Caco-2 (cell line): ENCODE results near the gene RPS25. TPM values are rescaled to one million over a fixed set of nuclear protein-coding genes. Genes with fewer than 3 reads are reported as not detected.

Source experiments
- BruUV-seq: library from RNA; stranded (reverse); fragments of 400-500 nt; replicated peaks from 2 replicates; lab custom pipeline; 2021; lab: Mats Ljungman, UMichigan
- CTCF ChIA-PET: fragments of 300-600 bp; sonication (Branson Sonifier 250); formaldehyde crosslinking; loops from one replicate; lab custom pipeline; 2022; ENCODE audit warnings: antibody characterized with exemption; lab: Charles Lee
- POLR2A ChIA-PET: fragments of 300-600 bp; sonication (Branson Sonifier 250); formaldehyde crosslinking; loops from one replicate; lab custom pipeline; 2022; ENCODE audit warnings: antibody characterized with exemption; lab: Charles Lee
- DNase-seq, 2 experiments: peaks; one replicate each; pipeline versions ENCODE4 v3.0.0 to v3.0.0-alpha.2; 2020 to 2022
- H3K27me3 ChIP-seq: replicated peaks from 2 replicates; pipeline ENCODE4 v1.6.0; 2011; ENCODE audit warnings: low read length; ENCODE audit not compliant: control insufficient read depth, insufficient read depth
- H3K36me3 ChIP-seq: 2 replicates; pipeline ENCODE4 v1.5.1; 2011; ENCODE audit warnings: low read length; ENCODE audit not compliant: control insufficient read depth, insufficient read depth
- H3K4me1 ChIP-seq: fragments of 250-450 bp; sonication (Bioruptor Pico); 2 replicates; pipeline ENCODE4 v1.5.1; 2020; ENCODE audit warnings: mild to moderate bottlenecking
- H3K4me3 ChIP-seq: 2 replicates; pipeline ENCODE4 v1.5.1; 2011; ENCODE audit warnings: low read depth, mild to moderate bottlenecking, control low read depth, low read length
- H3K9me3 ChIP-seq: fragments of 250-450 bp; sonication (Bioruptor Pico); 2 replicates; pipeline ENCODE4 v1.5.1; 2020; ENCODE audit warnings: mild to moderate bottlenecking, moderate library complexity
- H3K27ac Mint-ChIP-seq: one replicate; pipeline ENCODE4 v1.8.0; 2022; ENCODE audit warnings: mixed read lengths; ENCODE audit not compliant: unreplicated experiment
- H3K27me3 Mint-ChIP-seq: one replicate; pipeline ENCODE4 v1.8.0; 2022; ENCODE audit warnings: mixed read lengths; ENCODE audit not compliant: insufficient read depth, unreplicated experiment
- H3K36me3 Mint-ChIP-seq: one replicate; pipeline ENCODE4 v1.8.0; 2022; ENCODE audit warnings: mild to moderate bottlenecking, mixed read lengths; ENCODE audit not compliant: insufficient read depth, unreplicated experiment
- H3K4me1 Mint-ChIP-seq: one replicate; pipeline ENCODE4 v1.8.0; 2022; ENCODE audit warnings: low read depth, mixed read lengths; ENCODE audit not compliant: unreplicated experiment
- H3K4me3 Mint-ChIP-seq: one replicate; pipeline ENCODE4 v1.8.0; 2022; ENCODE audit warnings: mild to moderate bottlenecking, moderate library complexity, mixed read lengths; ENCODE audit not compliant: unreplicated experiment
- H3K9me3 Mint-ChIP-seq: one replicate; pipeline ENCODE4 v1.8.0; 2022; ENCODE audit warnings: mixed read lengths; ENCODE audit not compliant: unreplicated experiment
- CTCF ChIP-seq, 2 experiments: fragments of 200-600 bp in 1 of 2; IDR thresholded peaks; 1 replicate in 1 of 2; 2 replicates in 1 of 2; pipeline versions ENCODE4 v1.5.1 to v1.8.0; 2011 to 2022; ENCODE audit warnings: antibody characterized with exemption in 1 of 2, control low read depth in 1 of 2, inconsistent platforms in 1 of 2, low read depth in 1 of 2, low read length in 1 of 2, mild to moderate bottlenecking in 1 of 2, moderate library complexity in 1 of 2; ENCODE audit not compliant: insufficient read depth in 1 of 2, severe bottlenecking in 1 of 2, unreplicated experiment in 1 of 2
- intact Hi-C: fragments of 100-400 bp; cut with micrococcal nuclease; formaldehyde crosslinking; loops from one replicate; pipeline ENCODE4 v1.10.0; 2022; ENCODE audit not compliant: unreplicated experiment
- total RNA-seq: library from RNA; stranded (reverse); gene quantifications from 2 replicates; pipeline ENCODE4 v1.2.3, GENCODE V29; 2022

Gene RPS25
- total RNA-seq, 1 experiment from 2014 or later, result 1,811 TPM

GRCh38 chr11:118998822-118999221 lies 19.3 kb downstream of the RPS25 start:
- H3K9me3 ChIP-seq, result no peaks in the 10 kb centered on the region
- peaks cover 24% of the 10 kb centered on the region for H3K4me1 Mint-ChIP-seq
- peaks cover 17% of the 10 kb centered on the region for H3K4me1 ChIP-seq
- ChIA-PET CTCF (interaction anchor here (0.7 to 1.0 kb wide), 3 partner anchors 57 to 309 kb away, joined by 3 to 5 read pairs (median 3); no protein-coding TSS in a partner anchor), POLR2A (interaction anchor here (0.5 to 2.6 kb wide), 13 partner anchors 11 to 563 kb away, joined by 3 to 24 read pairs (median 4); partner anchors contain the start of genes HMBS, RPS25 and TRAPPC4)
- H3K4me3 ChIP-seq, result peak overlapping the region; percentile 75
- H3K36me3 ChIP-seq, result peaks cover 15% of the 10 kb centered on the region
- TF ChIP-seq CTCF (IDR thresholded peaks at IDR 0.05; ENCODE audit: insufficient read depth in 1 of 2, low read depth in 1 of 2, low read length in 1 of 2, severe bottlenecking in 1 of 2, unreplicated experiment in 1 of 2), result no peak
- H3K9me3 Mint-ChIP-seq, result no peaks in the 10 kb centered on the region
- H3K4me3 Mint-ChIP-seq, result peak overlapping the region; percentile 96
- intact Hi-C loops, result loop anchor here (1.0 kb wide), 3 partner anchors 19 to 58 kb away; partner anchors contain the start of genes HYOU1, RPS25 and TRAPPC4
- peak; percentile 86 to 87 for DNase-seq
- peak overlapping the region; percentile 94 for H3K27ac Mint-ChIP-seq
- no peaks in the 10 kb centered on the region for H3K27me3 ChIP-seq
- H3K27me3 Mint-ChIP-seq, result no peaks in the 10 kb centered on the region
- H3K36me3 Mint-ChIP-seq, result peaks cover 63% of the 10 kb centered on the region
- TSS peak; percentile 52 for BruUV-seq

GRCh38 chr11:118998388-118998717 lies 19.8 kb downstream of the RPS25 start:
- H3K4me1 ChIP-seq, result peaks cover 17% of the 10 kb centered on the region
- no peaks in the 10 kb centered on the region for H3K9me3 Mint-ChIP-seq
- H3K36me3 ChIP-seq, result peaks cover 15% of the 10 kb centered on the region
- peaks cover 24% of the 10 kb centered on the region for H3K4me1 Mint-ChIP-seq
- H3K27ac Mint-ChIP-seq, result peak overlapping the region; percentile 94
- H3K27me3 ChIP-seq, result no peaks in the 10 kb centered on the region
- peak overlapping the region; percentile 75 for H3K4me3 ChIP-seq
- ChIA-PET POLR2A (interaction anchor here (0.5 to 2.6 kb wide), 13 partner anchors 12 to 123 kb away, joined by 3 to 24 read pairs (median 6); partner anchors contain the start of genes DPAGT1, RPS25, TRAPPC4 and VPS11), CTCF (interaction anchor here (0.7 to 1.1 kb wide), 4 partner anchors 57 to 309 kb away, joined by 3 to 5 read pairs (median 3); no protein-coding TSS in a partner anchor)
- no peak for DNase-seq
- H3K36me3 Mint-ChIP-seq, result peaks cover 59% of the 10 kb centered on the region
- intact Hi-C loops, result loop anchor here (1.0 kb wide), 3 partner anchors 20 to 59 kb away; partner anchors contain the start of genes HYOU1, RPS25 and TRAPPC4
- no peak for TF ChIP-seq CTCF (IDR thresholded peaks at IDR 0.05; ENCODE audit: insufficient read depth in 1 of 2, low read depth in 1 of 2, low read length in 1 of 2, severe bottlenecking in 1 of 2, unreplicated experiment in 1 of 2)
- BruUV-seq, result no TSS peak
- H3K4me3 Mint-ChIP-seq, result peak overlapping the region; percentile 96
- H3K27me3 Mint-ChIP-seq, result no peaks in the 10 kb centered on the region
- H3K9me3 ChIP-seq, result no peaks in the 10 kb centered on the region

GRCh38 chr11:118997627-118998387 lies 20.3 kb downstream of the RPS25 start, which contains the start of gene CENATAC:
TSS of gene CENATAC (plus strand) at chr11:118998138. CDS start at chr11:118998198, 60 bp downstream.
- peak within 1 kb of the TSS; percentile 96 for H3K4me3 Mint-ChIP-seq
- POLR2A ChIA-PET, result interaction anchor here (0.5 to 2.6 kb wide), 18 partner anchors 17 to 376 kb away, joined by 3 to 24 read pairs (median 4); partner anchors contain the start of genes DDX6, DPAGT1, RPS25 and TRAPPC4
- DNase-seq, result peak; percentile 98 to 100
- Histone ChIP-seq H3K27me3 (no peaks in the 10 kb centered on the region), H3K36me3 (peaks cover 11% of the 10 kb centered on the region; the same call in 1 of the 2 replicates), H3K4me3 (peak within 1 kb of the TSS; percentile 75), H3K9me3 (no peaks in the 10 kb centered on the region), H3K4me1 (peaks cover 17% of the 10 kb centered on the region)
- H3K27ac Mint-ChIP-seq, result peak within 1 kb of the TSS; percentile 94
- H3K9me3 Mint-ChIP-seq, result no peaks in the 10 kb centered on the region
- CTCF ChIA-PET, result interaction anchor here (1.0 to 1.2 kb wide), 3 partner anchors 45 to 351 kb away, joined by 3 read pairs; no protein-coding TSS in a partner anchor
- peaks cover 24% of the 10 kb centered on the region for H3K4me1 Mint-ChIP-seq
- H3K27me3 Mint-ChIP-seq, result no peaks in the 10 kb centered on the region
- intact Hi-C loops, result loop anchor here (1.0 kb wide), 3 partner anchors 20 to 59 kb away; partner anchors contain the start of genes HYOU1, RPS25 and TRAPPC4
- no TSS peak for BruUV-seq
- peaks cover 53% of the 10 kb centered on the region for H3K36me3 Mint-ChIP-seq
- peak in 1 of 2 experiments; percentile 11 for TF ChIP-seq CTCF (IDR thresholded peaks at IDR 0.05; ENCODE audit: insufficient read depth in 1 of 2, low read depth in 1 of 2, low read length in 1 of 2, severe bottlenecking in 1 of 2, unreplicated experiment in 1 of 2)
